Ammon's horn (tissue), 1 donor: ENCODE results near the gene HSD3B7.

Experiments used
- DNase-seq: peaks from one replicate; pipeline ENCODE4 v3.0.0-alpha.2; 2016; ENCODE audit warnings: low spot score

Gene HSD3B7

DNA sequence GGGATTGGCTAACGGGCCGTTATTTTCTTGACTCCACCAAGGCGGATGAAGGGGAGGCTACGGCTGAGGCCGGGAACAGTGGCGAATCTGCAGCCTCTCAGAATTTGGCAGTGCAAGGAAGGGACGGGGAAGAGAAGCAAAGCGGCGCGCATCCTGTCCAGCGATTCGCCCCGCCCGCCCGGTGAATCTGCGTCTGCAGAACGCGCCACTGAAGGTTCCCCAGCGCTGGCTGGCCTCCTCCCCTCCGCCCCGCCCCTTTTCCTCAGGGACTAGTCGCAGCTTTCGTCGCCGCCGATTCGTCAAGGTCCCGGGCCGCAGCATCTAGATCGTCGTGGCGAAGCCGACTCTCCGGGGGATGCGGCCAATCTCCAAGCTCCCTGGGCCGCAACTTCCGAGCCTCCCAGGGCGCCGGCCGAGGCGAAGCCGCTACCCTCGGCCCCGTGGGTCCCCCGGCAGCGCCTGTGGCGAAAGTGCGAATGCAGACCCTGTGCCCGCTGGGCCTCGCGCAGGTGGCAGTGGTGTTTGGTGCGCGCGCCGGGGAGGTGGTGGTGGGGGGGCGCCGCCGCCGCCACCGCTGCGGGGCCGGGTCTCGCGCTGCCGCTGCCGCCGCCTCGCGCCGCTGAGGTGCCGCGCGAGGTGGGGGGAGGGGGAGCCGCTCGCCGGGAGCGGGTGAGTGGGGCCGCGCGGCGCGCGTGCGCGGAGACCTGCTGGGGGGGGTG, 27.4 kb upstream of the HSD3B7 start, which contains the start of gene SETD1A:
Gene SETD1A (plus strand): TSS at position 299 of the 719 bp plus-strand sequence. CDS start 978 bp downstream, outside the sequence.
- peak; percentile 97 for DNase-seq

GRCh38 chr16:30958175-30959079, 26.6 kb upstream of the HSD3B7 start:
- no peak for DNase-seq

- DNase-seq: no peak
These were observed 23.6 kb upstream of the HSD3B7 start for GRCh38 chr16:30961384-30961783.

GRCh38 chr16:30963925-30964511, 21.0 kb upstream of the HSD3B7 start:
- no peak for DNase-seq

DNA sequence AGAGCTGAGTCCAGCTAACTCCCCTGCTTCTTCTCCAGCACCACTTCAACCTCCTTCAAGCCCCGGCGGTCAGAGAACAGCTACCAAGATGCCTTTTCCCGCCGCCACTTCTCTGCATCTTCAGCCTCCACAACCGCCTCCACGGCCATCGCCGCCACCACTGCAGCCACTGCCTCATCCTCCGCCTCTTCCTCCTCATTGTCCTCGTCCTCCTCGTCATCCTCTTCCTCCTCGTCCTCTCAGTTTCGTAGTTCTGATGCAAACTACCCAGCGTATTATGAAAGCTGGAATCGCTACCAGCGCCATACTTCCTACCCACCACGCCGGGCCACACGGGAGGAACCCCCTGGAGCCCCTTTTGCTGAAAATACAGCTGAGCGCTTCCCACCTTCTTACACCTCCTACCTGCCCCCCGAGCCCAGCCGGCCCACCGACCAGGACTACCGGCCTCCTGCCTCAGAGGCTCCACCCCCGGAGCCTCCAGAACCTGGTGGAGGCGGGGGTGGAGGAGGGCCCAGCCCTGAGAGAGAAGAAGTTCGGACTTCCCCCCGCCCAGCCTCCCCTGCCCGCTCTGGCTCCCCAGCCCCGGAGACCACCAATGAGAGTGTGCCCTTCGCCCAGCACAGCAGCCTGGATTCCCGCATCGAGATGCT, 20.3 kb upstream of the HSD3B7 start:
- no peak for DNase-seq

- DNase-seq: no peak
These were observed 19.6 kb upstream of the HSD3B7 start for GRCh38 chr16:30965436-30965835.

GRCh38 chr16:30966033-30966619, 18.9 kb upstream of the HSD3B7 start:
- DNase-seq: no peak

- DNase-seq: no peak
These were observed 17.2 kb upstream of the HSD3B7 start for GRCh38 chr16:30967795-30968194.

DNA sequence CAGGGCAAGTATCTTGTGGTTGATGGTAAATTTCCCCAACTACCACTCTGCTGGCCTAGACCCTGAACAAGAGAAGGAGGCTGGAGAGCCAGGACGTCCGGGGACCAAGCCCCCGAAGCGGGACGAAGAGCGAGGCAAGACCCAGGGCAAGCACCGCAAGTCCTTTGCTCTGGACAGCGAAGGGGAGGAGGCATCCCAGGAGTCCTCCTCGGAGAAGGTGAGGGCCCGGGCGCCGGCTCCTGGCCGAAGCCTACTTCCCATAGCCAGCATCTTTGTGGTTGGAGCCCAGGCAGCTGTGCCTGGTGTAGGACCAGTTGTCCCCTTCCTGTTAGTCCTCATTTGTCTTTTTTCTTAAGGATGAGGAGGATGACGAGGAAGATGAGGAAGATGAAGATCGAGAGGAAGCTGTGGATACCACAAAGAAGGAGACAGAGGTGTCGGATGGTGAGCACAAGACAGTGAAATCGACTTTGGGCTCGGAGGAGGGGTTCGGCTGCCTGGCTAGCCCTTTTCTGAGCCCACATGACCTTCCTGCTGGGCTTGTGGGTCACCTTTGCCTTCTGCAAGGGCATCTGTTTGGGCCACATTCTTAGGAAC, 15.7 kb upstream of the HSD3B7 start:
- DNase-seq: no peak

- DNase-seq: no peak
These were observed 13.7 kb upstream of the HSD3B7 start for GRCh38 chr16:30971298-30971697.

GRCh38 chr16:30972872-30973271, 12.1 kb upstream of the HSD3B7 start:
- DNase-seq: no peak

GRCh38 chr16:30974348-30974747, 10.7 kb upstream of the HSD3B7 start:
- DNase-seq: no peak

GRCh38 chr16:30976486-30976885, 8.5 kb upstream of the HSD3B7 start:
- no peak for DNase-seq

DNA sequence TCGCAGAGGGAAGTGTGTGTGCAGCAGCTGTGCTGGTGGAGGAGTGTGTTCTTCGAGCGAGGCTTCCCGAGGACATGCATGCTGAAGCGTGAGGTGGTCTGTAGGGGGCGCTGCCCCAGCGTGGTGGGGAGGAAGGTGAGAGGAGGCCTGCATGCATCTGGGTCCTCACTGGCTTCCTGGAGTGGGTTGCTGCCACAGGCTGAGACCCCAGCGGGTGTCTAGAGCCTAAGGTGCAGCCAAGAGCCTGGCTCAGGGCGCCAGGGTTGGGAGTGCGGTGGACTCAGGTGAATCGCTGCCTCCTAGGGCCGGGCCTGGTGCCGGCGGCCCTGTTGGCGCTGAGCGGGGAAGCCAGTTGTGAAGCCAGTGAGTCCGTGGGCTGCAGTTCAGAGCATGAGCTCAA, 7.5 kb upstream of the HSD3B7 start:
- no peak for DNase-seq

DNA sequence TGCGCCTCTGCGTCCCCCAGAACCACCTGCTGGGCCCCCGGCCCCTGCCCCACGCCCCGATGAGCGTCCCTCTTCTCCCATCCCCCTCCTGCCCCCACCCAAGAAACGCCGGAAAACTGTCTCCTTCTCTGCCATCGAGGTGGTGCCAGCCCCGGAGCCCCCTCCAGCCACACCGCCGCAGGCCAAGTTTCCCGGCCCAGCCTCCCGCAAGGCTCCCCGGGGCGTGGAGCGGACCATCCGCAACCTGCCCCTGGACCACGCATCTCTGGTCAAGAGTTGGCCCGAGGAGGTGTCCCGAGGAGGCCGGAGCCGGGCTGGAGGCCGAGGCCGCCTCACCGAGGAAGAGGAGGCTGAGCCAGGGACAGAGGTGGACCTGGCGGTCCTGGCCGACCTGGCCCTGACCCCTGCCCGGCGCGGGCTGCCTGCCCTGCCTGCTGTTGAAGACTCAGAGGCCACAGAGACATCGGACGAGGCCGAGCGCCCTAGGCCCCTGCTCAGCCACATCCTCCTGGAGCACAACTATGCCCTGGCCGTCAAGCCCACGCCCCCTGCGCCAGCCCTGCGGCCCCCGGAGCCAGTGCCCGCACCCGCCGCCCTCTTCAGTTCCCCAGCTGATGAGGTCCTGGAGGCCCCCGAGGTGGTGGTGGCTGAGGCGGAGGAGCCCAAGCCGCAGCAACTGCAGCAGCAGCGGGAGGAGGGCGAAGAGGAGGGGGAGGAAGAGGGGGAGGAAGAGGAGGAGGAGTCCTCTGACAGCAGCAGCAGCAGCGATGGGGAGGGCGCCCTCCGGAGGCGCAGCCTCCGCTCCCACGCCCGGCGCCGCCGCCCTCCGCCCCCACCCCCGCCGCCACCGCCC, 5.6 kb upstream of the HSD3B7 start:
- DNase-seq: no peak

- DNase-seq: no peak
These were observed 5.0 kb upstream of the HSD3B7 start for GRCh38 chr16:30980023-30980371.

GRCh38 chr16:30980434-30980833, 4.6 kb upstream of the HSD3B7 start:
- DNase-seq: no peak

GRCh38 chr16:30980959-30981358, 4.0 kb upstream of the HSD3B7 start:
- no peak for DNase-seq

- DNase-seq: no peak
These were observed 2.3 kb upstream of the HSD3B7 start for GRCh38 chr16:30982548-30983288.
